Measurements from ENCODE around the gene FAM120AOS.
A peak's percentile ranks its signal among the peaks of the same experiment; 100 is the strongest.

The FAM120AOS gene

GRCh38 chr9:93467462-93467861 lies 14.1 kb upstream of the FAM120AOS start:
- no peak for DNase-seq (ENCODE audit: low read depth in 1 of 2, low spot score in 1 of 2)

- DNase-seq (ENCODE audit: low read depth in 1 of 2, low spot score in 1 of 2) = no peak
Observed at GRCh38 chr9:93467062-93467416, 13.7 kb upstream of the FAM120AOS start.

DNA sequence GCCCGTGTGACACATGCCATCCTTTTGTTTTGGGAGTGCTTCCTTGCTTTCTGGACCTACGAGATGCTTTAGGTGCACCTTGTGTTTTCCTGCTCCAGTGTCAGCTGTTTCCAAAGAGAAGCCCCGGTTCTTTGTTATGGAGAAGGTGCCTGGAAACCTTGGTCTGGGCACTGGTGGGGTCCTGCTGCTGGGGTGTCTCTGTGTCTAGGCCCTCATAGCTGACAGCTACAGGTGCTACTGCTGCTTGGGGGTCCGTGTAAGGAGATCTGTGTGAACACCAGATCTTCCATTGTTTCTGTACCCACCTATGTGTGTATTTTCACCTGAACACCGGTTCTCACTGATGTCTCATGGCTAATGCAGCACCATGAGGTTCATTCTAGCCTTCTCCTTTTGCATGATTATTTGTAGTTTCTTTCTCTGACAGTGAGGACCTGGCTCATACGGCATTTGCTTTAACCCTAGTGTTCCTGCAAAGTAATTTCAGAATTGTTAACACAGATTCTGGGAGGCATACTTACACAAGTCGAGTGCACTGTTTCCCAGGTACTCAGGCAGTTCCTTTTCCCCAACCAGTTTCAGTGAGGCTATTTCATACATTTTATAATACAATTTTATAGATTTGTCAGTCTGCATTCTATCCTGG lies 13.2 kb upstream of the FAM120AOS start:
- DNase-seq (ENCODE audit: low read depth in 1 of 2, low spot score in 1 of 2) = no peak

- no peak for DNase-seq (ENCODE audit: low read depth in 1 of 2, low spot score in 1 of 2)
Observed at GRCh38 chr9:93465855-93466254, 12.5 kb upstream of the FAM120AOS start.

- no peak for DNase-seq (ENCODE audit: low read depth in 1 of 2, low spot score in 1 of 2)
Observed at GRCh38 chr9:93464876-93465275, 11.5 kb upstream of the FAM120AOS start.

DNA sequence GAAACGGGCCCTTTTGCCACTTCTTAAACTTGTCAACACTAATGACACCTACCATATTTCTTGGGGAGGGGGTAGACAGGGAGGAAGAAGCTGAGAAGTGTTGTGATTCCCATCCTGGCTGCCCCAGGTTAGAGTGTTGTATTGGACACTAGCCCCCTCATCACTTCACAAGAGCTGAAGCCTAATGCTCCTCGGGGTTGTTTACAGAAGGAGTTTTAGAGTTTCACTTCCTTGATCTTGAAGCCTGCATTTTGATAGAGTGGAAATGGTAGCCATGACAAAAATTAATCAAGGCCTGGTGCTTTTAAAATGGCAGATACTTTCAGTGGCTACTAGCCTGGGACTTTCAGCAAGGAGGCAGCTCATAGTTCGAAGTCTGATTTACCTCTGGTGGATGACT lies 11.0 kb upstream of the FAM120AOS start:
- no peak for DNase-seq (ENCODE audit: low read depth in 1 of 2, low spot score in 1 of 2)

- DNase-seq (ENCODE audit: low read depth in 1 of 2, low spot score in 1 of 2) = no peak
Observed at GRCh38 chr9:93463638-93464248, 10.4 kb upstream of the FAM120AOS start.

GRCh38 chr9:93461821-93462220 lies 8.4 kb upstream of the FAM120AOS start:
- DNase-seq (ENCODE audit: low read depth in 1 of 2, low spot score in 1 of 2) = no peak

DNA sequence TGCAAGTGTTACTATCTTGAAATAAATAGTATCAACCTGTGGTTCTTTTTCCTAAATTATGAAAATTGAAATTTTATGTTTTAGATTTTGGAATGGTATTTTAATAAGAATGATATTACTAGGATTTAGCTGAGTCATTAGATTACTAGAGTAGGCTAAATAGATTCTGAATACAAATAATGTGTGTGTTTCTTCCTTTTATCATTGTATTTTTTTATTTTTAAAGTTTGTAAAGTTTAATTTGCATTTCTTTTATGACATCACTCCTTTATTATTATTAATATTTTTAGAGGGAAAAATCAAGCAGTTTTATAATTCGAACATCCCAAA lies 8.0 kb upstream of the FAM120AOS start:
- DNase-seq (ENCODE audit: low read depth in 1 of 2, low spot score in 1 of 2) = no peak

GRCh38 chr9:93460689-93461413 lies 7.5 kb upstream of the FAM120AOS start:
- DNase-seq (ENCODE audit: low read depth in 1 of 2, low spot score in 1 of 2) = no peak

GRCh38 chr9:93459432-93459847 lies 6.1 kb upstream of the FAM120AOS start:
- DNase-seq (ENCODE audit: low read depth in 1 of 2, low spot score in 1 of 2) = no peak

GRCh38 chr9:93458712-93459111 lies 5.3 kb upstream of the FAM120AOS start:
- no peak for DNase-seq (ENCODE audit: low read depth in 1 of 2, low spot score in 1 of 2)

- DNase-seq (ENCODE audit: low read depth in 1 of 2, low spot score in 1 of 2) = no peak
Observed at GRCh38 chr9:93457006-93457405, 3.6 kb upstream of the FAM120AOS start.

GRCh38 chr9:93456504-93456903 lies 3.1 kb upstream of the FAM120AOS start:
- DNase-seq (ENCODE audit: low read depth in 1 of 2, low spot score in 1 of 2) = no peak

DNA sequence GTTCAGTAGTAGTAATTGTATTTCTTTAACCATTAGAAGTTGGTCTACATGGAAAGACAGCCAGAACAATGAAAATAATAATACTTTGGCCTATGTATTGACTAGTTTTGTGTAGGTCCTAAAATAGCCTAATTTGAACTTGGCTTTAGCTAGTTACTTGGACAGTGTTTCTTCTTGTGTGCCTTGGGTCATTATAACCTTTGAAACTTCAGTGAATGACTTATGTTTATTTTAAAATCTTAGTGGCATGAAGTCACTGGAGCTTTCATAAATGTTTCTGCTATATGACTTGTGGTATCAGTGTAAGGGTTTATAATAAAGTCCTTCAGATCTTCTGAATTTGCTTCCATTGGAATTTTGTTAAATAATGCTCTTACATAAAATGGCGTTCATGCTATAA lies 2.6 kb upstream of the FAM120AOS start:
- DNase-seq (ENCODE audit: low read depth in 1 of 2, low spot score in 1 of 2) = no peak

- no peak for DNase-seq (ENCODE audit: low read depth in 1 of 2, low spot score in 1 of 2)
Observed at GRCh38 chr9:93452710-93453046, 703 bp downstream of the FAM120AOS start.

DNA sequence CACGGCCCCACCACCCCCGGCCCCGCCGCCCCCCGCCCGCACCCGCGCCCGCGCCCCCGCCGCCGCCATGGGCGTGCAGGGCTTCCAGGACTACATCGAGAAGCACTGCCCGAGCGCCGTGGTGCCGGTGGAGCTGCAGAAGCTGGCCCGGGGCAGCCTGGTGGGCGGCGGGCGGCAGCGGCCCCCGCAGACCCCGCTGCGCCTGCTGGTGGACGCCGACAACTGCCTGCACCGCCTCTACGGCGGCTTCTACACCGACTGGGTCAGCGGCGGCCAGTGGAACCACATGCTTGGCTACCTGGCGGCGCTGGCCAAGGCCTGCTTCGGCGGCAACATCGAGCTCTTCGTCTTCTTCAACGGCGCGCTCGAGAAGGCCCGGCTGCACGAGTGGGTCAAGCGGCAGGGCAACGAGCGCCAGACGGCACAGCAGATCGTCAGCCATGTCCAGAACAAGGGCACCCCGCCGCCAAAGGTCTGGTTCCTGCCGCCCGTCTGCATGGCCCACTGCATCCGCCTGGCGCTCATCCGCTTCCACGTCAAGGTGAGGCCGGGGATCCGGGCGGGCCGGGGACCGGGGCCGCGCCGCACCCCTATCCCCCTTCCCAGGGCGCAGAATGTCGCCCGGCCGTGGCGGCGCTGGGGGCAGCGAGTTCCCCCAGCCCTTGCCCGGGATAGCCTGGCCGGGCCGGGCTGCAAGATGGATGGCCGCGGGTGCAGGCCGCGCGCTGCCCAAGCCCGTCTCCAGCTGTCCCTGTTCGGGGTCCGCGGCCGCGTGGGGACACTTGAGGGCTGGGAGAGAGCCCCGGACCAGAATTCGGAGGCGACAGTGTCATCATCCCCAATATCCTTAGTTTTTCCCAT lies 1.3 kb downstream of the FAM120AOS start:
- peak; percentile 26 to 30 for DNase-seq (ENCODE audit: low read depth in 1 of 2, low spot score in 1 of 2)

GRCh38 chr9:93450945-93451815 lies 2.2 kb downstream of the FAM120AOS start, which contains the start of gene FAM120A:
Gene FAM120A (plus strand): TSS chr9:93451685. CDS start chr9:93451916, 231 bp downstream.
- peak; percentile 35 to 46 for DNase-seq (ENCODE audit: low read depth in 1 of 2, low spot score in 1 of 2)

- no peak for DNase-seq (ENCODE audit: low read depth in 1 of 2, low spot score in 1 of 2)
Observed at GRCh38 chr9:93447655-93448054, 5.7 kb downstream of the FAM120AOS start.

- DNase-seq (ENCODE audit: low read depth in 1 of 2, low spot score in 1 of 2) = no peak
Observed at GRCh38 chr9:93446073-93446472, 7.3 kb downstream of the FAM120AOS start.
